Natural killer cell (primary cell): ENCODE data around the gene ZNF532. TPM values are rescaled to one million over a fixed set of nuclear protein-coding genes. Genes with fewer than 3 reads are reported as not detected.

ENCODE experiments used
- ATAC-seq, 3 donors: fragments of 150-1000 bp in 2 of 3; fragments of 200-7000 bp in 1 of 3; cut with Tn5 transposase; 1 replicate in 1 of 3; 2 replicates in 2 of 3; pipeline ENCODE4 v1.10.0; 2021; ENCODE audit warnings: mild to moderate bottlenecking in 2 of 3, moderate library complexity in 2 of 3
- DNase-seq, 2 donors: peaks; one replicate each; pipeline versions ENCODE4 v3.0.0 to v3.0.0-alpha.2; 2013 to 2021; ENCODE audit warnings: mixed read lengths in 1 of 2
- H3K27ac ChIP-seq: one replicate; pipeline ENCODE4 v1.5.1; 2013; ENCODE audit warnings: mild to moderate bottlenecking, low read length
- H3K27me3 ChIP-seq: one replicate; pipeline ENCODE4 v1.6.1; 2013; ENCODE audit warnings: low read length; ENCODE audit not compliant: control insufficient read depth, insufficient read depth
- H3K36me3 ChIP-seq: one replicate; pipeline ENCODE4 v1.6.1; 2013; ENCODE audit warnings: low read length; ENCODE audit not compliant: control insufficient read depth, insufficient read depth
- H3K4me1 ChIP-seq: one replicate; pipeline ENCODE4 v1.6.1; 2013; ENCODE audit warnings: low read length; ENCODE audit not compliant: control insufficient read depth, insufficient read depth
- H3K4me3 ChIP-seq: one replicate; pipeline ENCODE4 v1.5.1; 2013; ENCODE audit warnings: low read length
- H3K9me3 ChIP-seq: one replicate; pipeline ENCODE4 v1.6.1; 2013; ENCODE audit warnings: low read length; ENCODE audit not compliant: control insufficient read depth, insufficient read depth
- H3K27ac Mint-ChIP-seq, 2 donors: one replicate each; pipeline ENCODE4 v1.8.0; 2022; ENCODE audit warnings: mild to moderate bottlenecking in 2 of 2, mixed read lengths in 2 of 2, moderate library complexity in 1 of 2
- H3K27me3 Mint-ChIP-seq, 2 donors: one replicate each; pipeline ENCODE4 v1.8.0; 2022; ENCODE audit warnings: low read depth in 2 of 2, mixed read lengths in 2 of 2
- H3K36me3 Mint-ChIP-seq: one replicate; pipeline ENCODE4 v1.8.0; 2022; ENCODE audit warnings: mixed read lengths
- H3K4me1 Mint-ChIP-seq, 2 donors: one replicate each; pipeline ENCODE4 v1.8.0; 2022; ENCODE audit warnings: mixed read lengths in 2 of 2
- H3K4me3 Mint-ChIP-seq: one replicate; pipeline ENCODE4 v1.8.0; 2022; ENCODE audit warnings: mild to moderate bottlenecking, moderate library complexity, mixed read lengths
- H3K9me3 Mint-ChIP-seq, 2 donors: one replicate each; pipeline ENCODE4 v1.8.0; 2022; ENCODE audit warnings: mixed read lengths in 2 of 2
- CTCF ChIP-seq: fragments of 200-600 bp; IDR thresholded peaks from one replicate; pipeline ENCODE4 v1.8.0; 2022; ENCODE audit warnings: antibody characterized with exemption
- WGBS: methylation state at CpG from one replicate; pipeline ENCODE4 v1.1.7; 2013; ENCODE audit warnings: missing lambda C conversion rate; ENCODE audit not compliant: insufficient coverage; 5-methylcytosine and 5-hydroxymethylcytosine counted together
- intact Hi-C: fragments of 100-400 bp; cut with micrococcal nuclease; formaldehyde crosslinking; loops from one replicate; pipeline ENCODE4 v1.14.2; 2022
- total RNA-seq, 4 donors: library from RNA; stranded (reverse); fragments of 120-200 nt in 1 of 4; gene quantifications; one replicate each; pipeline versions ENCODE4 v1.2.3 to v1.2.4, GENCODE V29; 2013 to 2022

Gene ZNF532
- total RNA-seq, 3 donors from 2014 or later (not counting 1 experiment from before 2014, with no cell fraction given), result 4.8 to 28.5 (median 6.1) TPM

- no peaks in the 10 kb centered on the region for H3K9me3 ChIP-seq
- H3K27ac ChIP-seq, result no peak overlapping the region
- DNase-seq, result no peak
- H3K4me1 Mint-ChIP-seq, result peaks cover 5 to 6% of the 10 kb centered on the region in 2 donors
- no peak overlapping the region for H3K27ac Mint-ChIP-seq
- H3K4me3 Mint-ChIP-seq, result no peak overlapping the region
- no peaks in the 10 kb centered on the region for H3K36me3 Mint-ChIP-seq
- H3K36me3 ChIP-seq, result no peaks in the 10 kb centered on the region
- 92% methylated on average over 4 of the region's 4 CpGs for WGBS
- no peaks in the 10 kb centered on the region for H3K9me3 Mint-ChIP-seq
- peaks cover 4% of the 10 kb centered on the region for H3K4me1 ChIP-seq
- no peak for ATAC-seq
- intact Hi-C loops, result no loop called here
- peaks cover 0 to 3% of the 10 kb centered on the region in 2 donors for H3K27me3 Mint-ChIP-seq
- no peaks in the 10 kb centered on the region for H3K27me3 ChIP-seq
- no peak overlapping the region for H3K4me3 ChIP-seq
- no peak for TF ChIP-seq CTCF
Measured at GRCh38 chr18:58882044-58882443, 17.4 kb downstream of the ZNF532 start.

DNA sequence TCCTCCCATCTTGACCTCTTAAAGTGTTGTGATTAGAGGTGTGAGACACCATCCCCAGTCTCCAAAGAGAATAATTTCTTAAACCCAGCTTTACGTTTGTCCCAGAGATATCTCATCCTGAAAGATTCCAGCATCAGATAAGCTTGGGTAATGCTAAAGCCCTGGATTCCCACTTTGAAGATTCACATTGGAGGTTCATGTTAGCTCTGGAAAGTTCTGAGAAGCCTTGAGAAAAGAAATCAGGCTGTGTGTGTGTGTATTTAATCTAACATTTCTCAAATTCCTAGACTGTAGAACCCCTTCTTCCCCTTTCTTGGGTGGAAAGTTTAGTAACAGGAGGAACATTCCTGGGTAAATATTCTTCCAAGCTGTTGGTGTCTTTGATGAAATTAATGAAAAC lies 18.0 kb downstream of the ZNF532 start:
- no peak for DNase-seq
- no peak overlapping the region for H3K4me3 ChIP-seq
- Mint-ChIP-seq H3K4me1 (peaks cover 11 to 12% of the 10 kb centered on the region in 2 donors), H3K27me3 (peaks cover 0 to under 1% of the 10 kb centered on the region in 2 donors), H3K9me3 (no peaks in the 10 kb centered on the region), H3K4me3 (no peak overlapping the region), H3K27ac (no peak overlapping the region), H3K36me3 (no peaks in the 10 kb centered on the region)
- H3K4me1 ChIP-seq, result peaks cover 9% of the 10 kb centered on the region
- 83% methylated on average over 1 of the region's 1 CpG for WGBS
- H3K27me3 ChIP-seq, result no peaks in the 10 kb centered on the region
- H3K9me3 ChIP-seq, result no peaks in the 10 kb centered on the region
- no peak overlapping the region for H3K27ac ChIP-seq
- intact Hi-C loops, result no loop called here
- ATAC-seq, result no peak
- no peaks in the 10 kb centered on the region for H3K36me3 ChIP-seq
- no peak for TF ChIP-seq CTCF

DNA sequence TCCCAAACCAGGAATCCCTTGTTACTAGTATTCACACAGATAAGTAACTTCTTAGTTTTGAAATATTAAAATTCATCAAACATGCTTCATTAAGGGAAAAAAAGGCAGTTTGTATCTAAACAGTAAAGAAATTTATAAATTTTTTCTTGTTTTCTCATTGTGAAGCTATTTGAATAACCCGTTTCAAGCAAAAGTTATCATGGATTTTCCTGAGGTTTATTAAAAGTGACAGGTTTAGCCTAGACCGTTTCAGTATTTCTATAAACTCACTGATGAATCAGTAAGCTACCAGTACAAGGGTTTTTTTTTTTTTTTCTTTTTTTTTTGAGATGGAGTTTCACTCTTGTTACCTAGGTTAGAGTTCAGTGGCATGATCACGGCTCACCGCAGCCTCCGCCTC lies 20.0 kb downstream of the ZNF532 start:
- Mint-ChIP-seq H3K27me3 (no peaks in the 10 kb centered on the region), H3K36me3 (no peaks in the 10 kb centered on the region), H3K9me3 (no peaks in the 10 kb centered on the region), H3K4me3 (no peak overlapping the region), H3K4me1 (peaks cover 13 to 14% of the 10 kb centered on the region in 2 donors), H3K27ac (no peak overlapping the region)
- Histone ChIP-seq H3K27me3 (no peaks in the 10 kb centered on the region), H3K9me3 (no peaks in the 10 kb centered on the region), H3K4me3 (no peak overlapping the region), H3K27ac (no peak overlapping the region), H3K4me1 (peaks cover 10% of the 10 kb centered on the region), H3K36me3 (no peaks in the 10 kb centered on the region)
- intact Hi-C loops, result no loop called here
- WGBS, result 99% methylated on average over 4 of the region's 5 CpGs
- DNase-seq (no peak), ATAC-seq (no peak)
- TF ChIP-seq CTCF, result no peak

- Mint-ChIP-seq H3K4me1 (peaks cover 13 to 14% of the 10 kb centered on the region in 2 donors), H3K4me3 (no peak overlapping the region), H3K9me3 (no peaks in the 10 kb centered on the region), H3K27ac (no peak overlapping the region), H3K36me3 (no peaks in the 10 kb centered on the region), H3K27me3 (no peaks in the 10 kb centered on the region)
- no peaks in the 10 kb centered on the region for H3K9me3 ChIP-seq
- H3K27me3 ChIP-seq, result no peaks in the 10 kb centered on the region
- no peaks in the 10 kb centered on the region for H3K36me3 ChIP-seq
- WGBS, result 83% methylated on average over 3 of the region's 3 CpGs
- DNase-seq, result no peak
- no peak overlapping the region for H3K4me3 ChIP-seq
- peaks cover 10% of the 10 kb centered on the region for H3K4me1 ChIP-seq
- no peak for ATAC-seq
- TF ChIP-seq CTCF, result no peak
- intact Hi-C loops, result no loop called here
- H3K27ac ChIP-seq, result no peak overlapping the region
Measured at GRCh38 chr18:58886431-58886830, 21.8 kb downstream of the ZNF532 start.
